Testis (tissue), 3 donors: ENCODE results near the gene SEC14L3. TPM values are rescaled to one million over a fixed set of nuclear protein-coding genes. Genes with fewer than 3 reads are reported as not detected.

ENCODE experiments used
- DNase-seq: peaks from one replicate; pipeline ENCODE4 v3.0.0-alpha.2; 2019
- H3K27ac ChIP-seq, 2 donors: fragments of 200-600 bp; sonication (generic); one replicate each; pipeline ENCODE4 v1.5.1; 2019
- H3K27me3 ChIP-seq: fragments of 200-600 bp; sonication (generic); one replicate; pipeline ENCODE4 v1.5.1; 2019
- H3K36me3 ChIP-seq: fragments of 200-600 bp; sonication (generic); one replicate; pipeline ENCODE4 v1.5.1; 2017; ENCODE audit warnings: low read depth; ENCODE audit errors: missing control alignments
- H3K4me1 ChIP-seq: fragments of 200-600 bp; sonication (generic); one replicate; pipeline ENCODE4 v1.5.1; 2019
- H3K4me3 ChIP-seq, 2 donors: fragments of 200-600 bp; sonication (generic); one replicate each; pipeline ENCODE4 v1.5.1; 2017 to 2019
- H3K9me3 ChIP-seq: fragments of 200-600 bp; sonication (generic); one replicate; pipeline ENCODE4 v1.5.1; 2017
- POLR2A ChIP-seq: fragments of 450-650 bp; IDR thresholded peaks from one replicate; pipeline ENCODE4 v1.6.1; 2017; ENCODE audit warnings: antibody characterized with exemption, mild to moderate bottlenecking, moderate library complexity
- WGBS, 2 donors: methylation state at CpG; one replicate each; pipeline ENCODE4 v1.1.5; 2018; 5-methylcytosine and 5-hydroxymethylcytosine counted together
- intact Hi-C: fragments of 100-400 bp; cut with DNase I; formaldehyde crosslinking; loops from one replicate; pipeline ENCODE4 v1.15.1; 2023; ENCODE audit warnings: low total_unique reads
- polyA plus RNA-seq: library from polyadenylated mRNA; stranded (reverse); fragments of 350-450 nt; fragmentation: Illumina TruSeq; extraction: RNeasy Lipid Tissue Mini Kit (QIAGEN cat#74804); gene quantifications from one replicate; pipeline ENCODE4 v1.2.3, GENCODE V29; 2014; ENCODE audit warnings: low read depth, low replicate concordance; ENCODE audit not compliant: insufficient read depth
- total RNA-seq, 2 donors: library from RNA; depleted of rRNA; stranded (reverse); fragments of >200 nt; gene quantifications; one replicate each; pipeline ENCODE4 v1.2.3, GENCODE V29; 2016
- TF ChIP-seq, protein P1 (sequence below), 3 experiments: fragments of 450-650 bp in 2 of 3; fragments of 200-600 bp in 1 of 3; sonication (generic) in 1 of 3; IDR thresholded peaks; one replicate each; pipeline ENCODE4 v1.5.1; 2016 to 2019; ENCODE audit warnings: antibody characterized with exemption in 3 of 3, mild to moderate bottlenecking in 2 of 3, moderate library complexity in 1 of 3

The SEC14L3 gene
- total and polyA plus RNA-seq, 3 donors from 2014 or later = 0.24 to 0.28 (median 0.25) TPM

DNA sequence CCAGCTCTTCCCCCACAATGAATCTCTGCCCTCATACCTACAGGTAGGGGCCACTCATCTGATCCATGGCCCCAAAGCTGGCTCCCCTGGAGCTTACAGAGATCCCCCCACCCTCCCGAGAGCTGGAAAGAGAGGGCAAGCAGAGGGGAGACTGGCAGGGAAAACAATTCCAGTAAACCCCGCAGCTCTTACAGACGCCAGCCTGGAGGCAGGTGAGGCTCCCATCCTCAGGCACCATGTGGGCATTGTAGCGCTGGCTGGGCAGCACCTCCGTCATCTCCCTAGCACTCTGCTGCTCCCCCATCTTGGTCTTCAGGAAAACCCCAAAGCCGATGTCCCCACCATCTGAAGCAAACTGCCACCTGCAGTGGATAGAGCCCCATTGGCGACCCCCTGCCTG lies 19.6 kb upstream of the SEC14L3 start:
- H3K4me1 ChIP-seq = no peaks in the 10 kb centered on the region
- no peaks in the 10 kb centered on the region for H3K27me3 ChIP-seq
- H3K27ac ChIP-seq = no peak overlapping the region
- no peak overlapping the region for H3K4me3 ChIP-seq
- no peaks in the 10 kb centered on the region for H3K36me3 ChIP-seq
- WGBS, 2 donors = 95% methylated on average over 7 of the region's 7 CpGs; no CpG with 5 or more reads in 1 of the 2 donors
- DNase-seq = no peak
- TF ChIP-seq POLR2A = no peak
- TF ChIP-seq, protein P1, sequence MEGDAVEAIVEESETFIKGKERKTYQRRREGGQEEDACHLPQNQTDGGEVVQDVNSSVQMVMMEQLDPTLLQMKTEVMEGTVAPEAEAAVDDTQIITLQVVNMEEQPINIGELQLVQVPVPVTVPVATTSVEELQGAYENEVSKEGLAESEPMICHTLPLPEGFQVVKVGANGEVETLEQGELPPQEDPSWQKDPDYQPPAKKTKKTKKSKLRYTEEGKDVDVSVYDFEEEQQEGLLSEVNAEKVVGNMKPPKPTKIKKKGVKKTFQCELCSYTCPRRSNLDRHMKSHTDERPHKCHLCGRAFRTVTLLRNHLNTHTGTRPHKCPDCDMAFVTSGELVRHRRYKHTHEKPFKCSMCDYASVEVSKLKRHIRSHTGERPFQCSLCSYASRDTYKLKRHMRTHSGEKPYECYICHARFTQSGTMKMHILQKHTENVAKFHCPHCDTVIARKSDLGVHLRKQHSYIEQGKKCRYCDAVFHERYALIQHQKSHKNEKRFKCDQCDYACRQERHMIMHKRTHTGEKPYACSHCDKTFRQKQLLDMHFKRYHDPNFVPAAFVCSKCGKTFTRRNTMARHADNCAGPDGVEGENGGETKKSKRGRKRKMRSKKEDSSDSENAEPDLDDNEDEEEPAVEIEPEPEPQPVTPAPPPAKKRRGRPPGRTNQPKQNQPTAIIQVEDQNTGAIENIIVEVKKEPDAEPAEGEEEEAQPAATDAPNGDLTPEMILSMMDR (IDR thresholded peaks at IDR 0.05) = no peak
- intact Hi-C loops = no loop called here
- no peaks in the 10 kb centered on the region for H3K9me3 ChIP-seq

DNA sequence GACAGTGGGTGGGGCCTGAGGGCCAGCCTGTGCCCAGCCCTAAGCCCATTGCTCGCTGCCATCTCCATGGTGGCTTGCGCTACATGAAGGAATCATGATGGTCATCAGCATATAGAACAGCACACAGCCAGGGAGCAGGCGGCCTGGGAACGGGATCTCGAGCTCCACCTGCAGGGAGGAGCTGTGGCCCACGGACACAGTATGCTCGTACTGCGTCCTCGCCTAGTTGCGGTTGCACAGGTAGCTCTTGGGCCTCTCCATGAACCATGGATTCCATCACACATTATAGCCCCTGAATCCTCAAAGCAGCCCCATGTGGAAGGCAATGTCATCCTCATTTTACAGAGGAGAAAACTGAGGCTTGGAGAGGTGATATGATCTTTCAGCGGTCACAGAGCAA lies 18.6 kb upstream of the SEC14L3 start:
- Histone ChIP-seq H3K4me3 (no peak overlapping the region), H3K4me1 (no peaks in the 10 kb centered on the region), H3K27me3 (no peaks in the 10 kb centered on the region), H3K9me3 (no peaks in the 10 kb centered on the region), H3K36me3 (no peaks in the 10 kb centered on the region), H3K27ac (no peak overlapping the region)
- TF ChIP-seq POLR2A = no peak
- TF ChIP-seq, protein P1 (IDR thresholded peaks at IDR 0.05) = no peak
- intact Hi-C loops = no loop called here
- no peak for DNase-seq
- 70 to 82% methylated on average over 9 to 11 of the region's 11 CpGs for WGBS, 2 donors

DNA sequence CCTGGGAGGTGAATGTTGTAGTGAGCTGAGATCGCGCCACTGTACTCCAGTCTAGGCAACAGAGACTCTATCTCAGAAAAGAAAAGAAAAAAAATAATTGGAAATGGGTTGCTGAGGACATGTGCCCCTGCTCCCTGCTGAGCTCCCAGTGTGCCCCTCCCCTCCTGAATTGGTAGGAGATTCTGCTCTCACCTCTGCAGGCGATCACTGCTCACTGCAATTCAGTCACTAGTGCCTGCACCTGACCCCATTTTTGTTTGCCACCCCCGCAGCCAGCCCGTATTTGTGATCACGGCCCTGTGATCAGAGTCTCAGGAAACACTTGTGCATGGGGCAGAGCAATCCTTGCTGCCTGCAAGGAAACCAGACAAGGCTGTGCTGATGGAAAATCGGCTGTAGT lies 16.3 kb upstream of the SEC14L3 start:
- H3K27ac ChIP-seq = no peak overlapping the region
- no peaks in the 10 kb centered on the region for H3K36me3 ChIP-seq
- TF ChIP-seq, protein P1 (IDR thresholded peaks at IDR 0.05) = no peak
- no peak for TF ChIP-seq POLR2A
- no peaks in the 10 kb centered on the region for H3K9me3 ChIP-seq
- 70 to 87% methylated on average over 7 of the region's 7 CpGs for WGBS, 2 donors
- no peak overlapping the region for H3K4me3 ChIP-seq
- no peaks in the 10 kb centered on the region for H3K4me1 ChIP-seq
- H3K27me3 ChIP-seq = no peaks in the 10 kb centered on the region
- DNase-seq = no peak
- intact Hi-C loops = no loop called here

DNA sequence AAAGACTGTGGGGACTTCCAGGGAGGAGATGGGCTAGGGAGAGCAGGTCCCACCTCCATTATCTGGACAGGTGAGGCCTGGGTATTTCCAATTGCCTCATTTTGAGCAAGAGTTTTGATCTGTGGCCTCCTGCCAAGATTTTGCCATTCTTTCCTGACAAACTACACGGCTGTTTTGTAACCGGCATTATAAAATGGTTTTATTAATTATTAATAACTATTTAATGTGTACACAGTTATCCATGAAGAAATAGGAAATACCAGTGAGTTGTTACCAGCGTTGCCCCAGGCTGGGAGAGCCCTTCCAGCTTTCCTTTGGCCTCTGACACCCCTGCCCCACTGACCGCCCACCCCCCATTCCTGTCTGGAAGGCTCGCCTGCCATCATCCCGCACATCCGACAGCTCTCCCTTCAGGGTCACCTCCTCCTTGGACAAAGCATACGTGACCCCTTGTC lies 14.9 kb upstream of the SEC14L3 start:
- intact Hi-C loops = no loop called here
- H3K36me3 ChIP-seq = no peaks in the 10 kb centered on the region
- H3K4me1 ChIP-seq = no peaks in the 10 kb centered on the region
- 78 to 84% methylated on average over 8 of the region's 8 CpGs for WGBS, 2 donors
- no peaks in the 10 kb centered on the region for H3K9me3 ChIP-seq
- TF ChIP-seq, protein P1 (IDR thresholded peaks at IDR 0.05) = no peak
- no peak for TF ChIP-seq POLR2A
- H3K4me3 ChIP-seq = no peak overlapping the region
- H3K27ac ChIP-seq = no peak overlapping the region
- no peak for DNase-seq
- no peaks in the 10 kb centered on the region for H3K27me3 ChIP-seq

DNA sequence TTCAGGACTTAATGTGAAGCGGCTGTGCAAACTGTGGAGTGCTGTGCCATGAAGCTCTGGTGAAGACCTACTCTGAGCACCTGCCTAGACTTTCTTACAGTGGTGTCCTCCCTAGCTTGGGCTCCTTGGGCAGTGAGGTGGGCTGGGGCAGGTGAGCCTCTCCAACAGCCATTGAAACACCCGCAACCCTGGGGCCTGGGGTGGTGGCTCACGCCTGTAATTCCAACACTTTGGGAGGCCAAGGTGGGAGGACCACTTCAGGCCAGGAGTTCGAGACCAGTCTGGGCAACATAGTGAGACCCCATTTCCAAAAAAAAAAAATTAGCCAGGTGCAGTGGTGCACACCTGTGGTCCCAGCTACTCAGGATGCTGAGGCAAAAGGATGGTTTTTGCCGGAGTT lies 14.3 kb upstream of the SEC14L3 start:
- H3K4me1 ChIP-seq = no peaks in the 10 kb centered on the region
- no peak overlapping the region for H3K27ac ChIP-seq
- no peak overlapping the region for H3K4me3 ChIP-seq
- no peak for DNase-seq
- 96% methylated on average over 2 to 5 of the region's 5 CpGs for WGBS, 2 donors
- no peaks in the 10 kb centered on the region for H3K27me3 ChIP-seq
- H3K9me3 ChIP-seq = no peaks in the 10 kb centered on the region
- no peaks in the 10 kb centered on the region for H3K36me3 ChIP-seq
- TF ChIP-seq, protein P1 (IDR thresholded peaks at IDR 0.05) = no peak
- intact Hi-C loops = no loop called here
